ENCODE measurements around the gene RPL36. TPM values are rescaled to one million over a fixed set of nuclear protein-coding genes. Genes with fewer than 3 reads are reported as not detected.

Gene RPL36
- 1,315 and 2,006 TPM in 2 replicates for total RNA-seq

DNA sequence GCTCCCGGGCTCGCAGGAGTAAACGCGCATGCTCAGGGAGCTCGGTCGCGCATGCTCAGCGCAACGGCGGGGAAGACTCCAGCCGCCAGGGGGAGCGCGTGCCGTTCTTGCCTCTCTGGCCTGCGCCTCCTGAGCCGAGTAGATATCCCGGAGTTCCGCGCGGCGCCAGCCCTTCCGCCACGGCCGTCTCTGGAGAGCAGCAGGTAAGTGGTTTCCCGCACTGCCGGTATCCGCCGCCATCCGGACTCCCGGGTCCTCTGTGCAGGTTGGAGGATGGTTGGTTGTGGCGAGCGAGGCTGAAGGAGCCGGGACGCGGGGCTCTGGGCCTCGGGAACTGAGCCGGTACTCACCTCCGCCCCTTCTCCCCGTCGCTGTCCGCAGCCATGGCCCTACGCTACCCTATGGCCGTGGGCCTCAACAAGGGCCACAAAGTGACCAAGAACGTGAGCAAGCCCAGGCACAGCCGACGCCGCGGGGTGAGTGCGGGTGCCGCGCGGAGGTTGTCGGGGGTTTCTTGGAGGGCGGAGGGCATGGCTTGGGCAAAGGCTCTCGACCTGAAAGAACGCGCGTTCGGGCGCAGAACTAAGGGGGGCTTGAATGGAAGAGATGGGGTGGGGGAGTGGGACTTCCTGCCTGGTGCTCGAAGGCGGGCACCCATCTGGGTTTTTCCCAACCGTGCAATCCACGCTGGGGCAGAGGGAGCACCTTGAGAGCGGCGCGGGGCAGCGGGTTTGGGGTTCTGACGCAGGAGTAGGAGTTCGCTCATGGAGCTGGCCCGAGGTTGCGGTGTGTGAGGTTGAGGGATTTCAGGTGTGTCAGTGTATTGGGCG, at the start of gene RPL36:
Gene RPL36 (plus strand): TSS at position 171 of the 830 bp plus-strand sequence. CDS start 213 bp downstream, at position 384.

DNA sequence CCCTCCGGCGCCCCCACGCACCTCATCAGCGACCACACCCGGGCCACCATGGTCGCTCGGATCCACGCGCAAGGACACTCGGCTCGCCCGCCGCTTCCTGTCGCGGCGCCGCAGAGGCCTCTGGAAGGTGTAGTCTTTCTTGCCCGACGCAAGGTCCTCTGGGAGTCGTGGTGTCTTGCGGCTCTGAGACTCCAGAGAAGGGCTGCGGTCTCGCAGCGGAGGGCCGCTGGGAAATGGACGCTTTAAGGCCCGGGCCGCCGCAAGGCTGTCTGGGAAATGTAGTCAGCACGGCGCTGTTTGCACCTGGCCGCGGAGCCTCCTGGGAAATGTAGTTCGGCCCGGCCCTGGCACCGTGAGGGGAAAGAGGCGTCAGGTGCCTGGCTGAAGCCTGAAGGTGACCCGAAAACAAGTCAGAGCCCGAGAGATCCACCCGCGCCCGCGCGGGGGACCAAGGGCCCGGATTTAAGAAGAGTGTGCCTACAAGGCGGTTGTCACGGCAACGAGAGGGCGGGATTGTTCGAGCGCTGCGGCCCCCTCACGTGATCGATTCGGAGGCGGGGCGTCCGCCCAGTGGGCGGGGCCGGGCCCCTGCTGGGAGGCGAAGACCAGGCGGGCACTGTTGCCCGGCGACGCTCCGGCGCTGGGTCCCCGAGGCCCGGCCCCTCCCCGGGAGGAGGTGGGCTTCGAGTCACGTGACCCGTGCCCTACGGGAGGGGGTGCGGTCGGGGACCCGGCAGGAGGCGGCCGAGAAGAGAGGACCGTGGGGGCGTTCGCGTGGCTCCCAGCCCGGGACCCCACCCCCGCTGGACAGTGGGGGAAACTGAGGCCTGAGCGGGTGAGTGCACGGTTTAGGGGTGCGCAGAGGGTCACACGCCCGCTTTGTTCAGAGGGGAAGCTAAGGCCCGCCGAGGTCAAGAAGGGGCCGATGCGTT, 9.4 kb upstream of the RPL36 start, which contains the start of the genes HSD11B1L and MICOS13:
Gene HSD11B1L (plus strand): TSS at position 591 of the 932 bp plus-strand sequence. CDS start 3,806 bp downstream, outside the sequence.
Gene MICOS13 (minus strand): TSS at position 80 of the 932 bp plus-strand sequence. CDS start 30 bp downstream, at position 50.

DNA sequence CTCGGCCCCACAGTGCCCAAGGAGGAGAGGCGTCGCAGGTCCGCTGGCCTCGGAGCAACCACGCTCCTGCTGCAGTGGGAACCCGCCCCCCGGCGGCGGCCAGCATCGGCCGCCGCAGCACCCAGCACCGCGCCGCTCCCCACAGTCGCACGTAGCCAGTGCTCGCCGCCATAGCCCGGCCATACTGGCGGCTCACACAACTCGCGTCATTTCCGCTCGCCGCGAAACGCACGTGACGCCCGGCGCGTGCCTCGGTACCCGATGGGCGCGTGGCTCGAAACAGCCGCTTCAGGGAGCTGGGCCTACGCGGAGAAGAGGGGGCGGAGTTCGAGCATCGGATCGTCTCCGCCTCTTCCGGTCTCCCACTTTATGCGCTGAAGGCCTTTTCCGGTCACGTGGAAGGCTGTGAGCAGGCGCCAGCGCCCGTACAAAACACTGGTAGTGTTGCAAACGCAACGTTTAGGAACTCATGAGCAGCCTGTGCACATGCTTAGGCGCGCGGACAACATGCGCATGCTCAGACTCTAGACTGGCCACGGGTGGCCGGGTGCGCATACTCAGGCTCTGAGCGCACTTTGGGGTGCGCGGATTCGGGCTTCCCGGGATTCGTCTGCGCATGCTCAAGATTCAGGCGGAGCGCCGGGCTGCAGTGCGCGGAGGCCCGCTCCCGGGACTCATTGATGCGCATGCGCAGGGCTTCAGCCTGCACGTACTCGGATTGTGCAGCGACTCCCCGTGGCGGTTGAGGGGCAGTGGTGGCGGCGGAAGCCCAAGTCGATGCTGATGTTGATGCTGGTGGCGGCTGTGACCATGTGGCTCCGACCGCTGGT, 30.1 kb downstream of the RPL36 start, which contains the start of the genes CATSPERD and LONP1:
Gene CATSPERD (plus strand): TSS at position 677 of the 830 bp plus-strand sequence. CDS start 101 bp downstream, at position 778.
Gene LONP1 (minus strand): TSS at position 186 of the 830 bp plus-strand sequence. CDS start 14 bp downstream, at position 172.

Other genes with a start within 250 kb of the RPL36 start
- gene ZNRF4, start 234.9 kb upstream of the RPL36 start, total RNA-seq = not detected in 2 replicates
- gene TINCR, start 122.3 kb upstream of the RPL36 start, total RNA-seq = not detected in 2 replicates
- gene SAFB2, start 67.5 kb upstream of the RPL36 start, total RNA-seq = 14.1 and 17.5 TPM in 2 replicates
- gene SAFB, start 67.2 kb upstream of the RPL36 start, total RNA-seq = 32.6 and 47.2 TPM in 2 replicates
- gene MICOS13, start 9.8 kb upstream of the RPL36 start, total RNA-seq = 45.6 and 74.7 TPM in 2 replicates
- 19.3 and 34.9 TPM in 2 replicates for gene HSD11B1L, start 9.3 kb upstream of the RPL36 start, total RNA-seq
- gene LONP1, start 29.9 kb downstream of the RPL36 start, total RNA-seq = 85.5 and 107 TPM in 2 replicates
- gene CATSPERD, start 30.3 kb downstream of the RPL36 start, total RNA-seq = not detected in 2 replicates
- gene PRR22, start 94.5 kb downstream of the RPL36 start, total RNA-seq = 0.60 and 2.2 TPM in 2 replicates
- gene DUS3L, start 100.9 kb downstream of the RPL36 start, total RNA-seq = 15.7 and 17.4 TPM in 2 replicates
- gene NRTN, start 114.8 kb downstream of the RPL36 start, total RNA-seq = 0.12 TPM in 1 of 2 replicates, not detected in the other
- gene FUT6, start 149.4 kb downstream of the RPL36 start, total RNA-seq = not detected in 2 replicates
- not detected in 2 replicates for gene FUT3, start 161.2 kb downstream of the RPL36 start, total RNA-seq
- gene FUT5, start 180.2 kb downstream of the RPL36 start, total RNA-seq = not detected in 2 replicates
- gene NDUFA11, start 213.5 kb downstream of the RPL36 start, total RNA-seq = 341 and 345 TPM in 2 replicates
- gene VMAC, start 214.6 kb downstream of the RPL36 start, total RNA-seq = 3.5 and 4.9 TPM in 2 replicates
- gene CAPS, start 224.0 kb downstream of the RPL36 start, total RNA-seq = 2.0 and 4.9 TPM in 2 replicates

Data from pericardium fibroblast (primary cell).